Mesenchymal stem cell (in vitro differentiated cells and primary cell): ENCODE results near the gene IFT122.

Experiments
- DNase-seq: peaks from one replicate; pipeline ENCODE4 v3.0.0-alpha.2; 2013
- H2AFZ ChIP-seq: one replicate; pipeline ENCODE4 v1.6.1; 2013; ENCODE audit warnings: low read depth, mild to moderate bottlenecking, control low read depth, inconsistent platforms, low read length, moderate library complexity
- H2AK5ac ChIP-seq: 2 replicates; pipeline ENCODE4 v1.6.1; 2013; ENCODE audit warnings: low read length, moderate library complexity, mild to moderate bottlenecking, inconsistent platforms; ENCODE audit not compliant: severe bottlenecking
- H2BK120ac ChIP-seq: one replicate; pipeline ENCODE4 v1.6.1; 2013; ENCODE audit warnings: low read depth, mild to moderate bottlenecking, inconsistent platforms, low read length, moderate library complexity
- H2BK12ac ChIP-seq, 2 experiments: one replicate each; pipeline ENCODE4 v1.6.1; 2013; ENCODE audit warnings: inconsistent platforms in 2 of 2, low read length in 2 of 2, mild to moderate bottlenecking in 2 of 2, moderate library complexity in 2 of 2, control low read depth in 1 of 2
- H2BK15ac ChIP-seq: one replicate; pipeline ENCODE4 v1.6.1; 2013; ENCODE audit warnings: mild to moderate bottlenecking, low read depth, inconsistent platforms; ENCODE audit not compliant: poor library complexity, severe bottlenecking
- H2BK5ac ChIP-seq: 2 replicates; pipeline ENCODE4 v1.6.1; 2013; ENCODE audit warnings: low read depth, mild to moderate bottlenecking, low read length, control low read depth, inconsistent platforms; ENCODE audit not compliant: poor library complexity, severe bottlenecking
- H3K14ac ChIP-seq, 2 experiments: one replicate each; pipeline ENCODE4 v1.6.1; 2013; ENCODE audit warnings: inconsistent platforms in 2 of 2, low read length in 2 of 2, control low read depth in 1 of 2, mild to moderate bottlenecking in 1 of 2, moderate library complexity in 1 of 2
- H3K18ac ChIP-seq, 2 experiments: one replicate each; pipeline ENCODE4 v1.6.1; 2013; ENCODE audit warnings: inconsistent platforms in 2 of 2, low read length in 2 of 2, control low read depth in 1 of 2, low read depth in 1 of 2, mild to moderate bottlenecking in 1 of 2
- H3K23ac ChIP-seq, 2 experiments: one replicate each; pipeline ENCODE4 v1.6.1; 2013; ENCODE audit warnings: inconsistent platforms in 2 of 2, low read length in 2 of 2, mild to moderate bottlenecking in 2 of 2, moderate library complexity in 2 of 2, control low read depth in 1 of 2
- H3K27ac ChIP-seq: 2 replicates; pipeline ENCODE4 v1.5.1; 2013; ENCODE audit warnings: mild to moderate bottlenecking, moderate library complexity, low read length, control low read depth, inconsistent platforms; ENCODE audit not compliant: poor library complexity, severe bottlenecking
- H3K27me3 ChIP-seq, 2 experiments: 2 replicates each; pipeline versions ENCODE4 v1.6.1 to v1.7.0; 2013; ENCODE audit warnings: low read length in 2 of 2, mild to moderate bottlenecking in 2 of 2, moderate library complexity in 2 of 2, control low read depth in 1 of 2, inconsistent platforms in 1 of 2; ENCODE audit not compliant: control insufficient read depth in 1 of 2, insufficient read depth in 1 of 2
- H3K36me3 ChIP-seq, 2 experiments: 2 replicates each; pipeline versions ENCODE4 v1.6.1 to v1.7.0; 2013; ENCODE audit warnings: low read length in 2 of 2, control low read depth in 1 of 2, inconsistent platforms in 1 of 2, low read depth in 1 of 2, mild to moderate bottlenecking in 1 of 2; ENCODE audit not compliant: insufficient read depth in 2 of 2, control insufficient read depth in 1 of 2
- H3K4ac ChIP-seq, 2 experiments: one replicate each; pipeline ENCODE4 v1.6.1; 2013; ENCODE audit warnings: inconsistent platforms in 2 of 2, low read length in 2 of 2, mild to moderate bottlenecking in 2 of 2, moderate library complexity in 2 of 2, control low read depth in 1 of 2, low read depth in 1 of 2
- H3K4me1 ChIP-seq: 2 replicates; pipeline ENCODE4 v1.6.1; 2013; ENCODE audit warnings: low read depth, low read length, control low read depth; ENCODE audit not compliant: control insufficient read depth, insufficient read depth
- H3K4me2 ChIP-seq: 2 replicates; pipeline ENCODE4 v1.6.1; 2013; ENCODE audit warnings: low read length, mild to moderate bottlenecking, inconsistent platforms; ENCODE audit not compliant: poor library complexity, severe bottlenecking
- H3K4me3 ChIP-seq, 2 experiments: 2 replicates each; pipeline versions ENCODE4 v1.5.1 to v1.7.0; 2013; ENCODE audit warnings: low read length in 2 of 2, mild to moderate bottlenecking in 2 of 2, control low read depth in 1 of 2, low read depth in 1 of 2; ENCODE audit not compliant: insufficient read depth in 1 of 2
- H3K79me1 ChIP-seq: replicated peaks from 2 replicates; pipeline ENCODE4 v1.6.1; 2013; ENCODE audit warnings: mild to moderate bottlenecking, control low read depth, low read length, inconsistent platforms; ENCODE audit not compliant: poor library complexity, severe bottlenecking
- H3K9ac ChIP-seq: 2 replicates; pipeline ENCODE4 v1.7.0; 2013; ENCODE audit warnings: mild to moderate bottlenecking, low read length, moderate library complexity
- H3K9me3 ChIP-seq: 2 replicates; pipeline ENCODE4 v1.7.0; 2013; ENCODE audit warnings: mild to moderate bottlenecking, low read length; ENCODE audit not compliant: control insufficient read depth
- H4K8ac ChIP-seq: one replicate; pipeline ENCODE4 v1.6.1; 2013; ENCODE audit warnings: inconsistent platforms, mild to moderate bottlenecking, low read length, moderate library complexity
- H4K91ac ChIP-seq: one replicate; pipeline ENCODE4 v1.6.1; 2013; ENCODE audit warnings: mild to moderate bottlenecking, low read length, inconsistent platforms
- WGBS: methylation state at CpG from one replicate; pipeline ENCODE4 v1.1.7; 2013; ENCODE audit warnings: mixed read lengths; 5-methylcytosine and 5-hydroxymethylcytosine counted together

IFT122 gene

GRCh38 chr3:129402210-129402609 lies 37.8 kb upstream of the IFT122 start:
- H3K9me3 ChIP-seq, result no peaks in the 10 kb centered on the region
- H2BK15ac ChIP-seq, result no peak overlapping the region
- no peak overlapping the region for H3K4me3 ChIP-seq
- H4K8ac ChIP-seq, result no peak overlapping the region
- H3K14ac ChIP-seq, result no peak overlapping the region
- WGBS, result 78% methylated on average over 7 of the region's 7 CpGs
- H4K91ac ChIP-seq, result peak overlapping the region; percentile 28
- no peak overlapping the region for H3K27ac ChIP-seq
- no peak overlapping the region for H2BK120ac ChIP-seq
- DNase-seq, result no peak
- no peak overlapping the region for H2BK5ac ChIP-seq
- H2AFZ ChIP-seq, result no peak overlapping the region
- H3K4me1 ChIP-seq, result no peaks in the 10 kb centered on the region
- no peak overlapping the region for H3K4me2 ChIP-seq
- H2AK5ac ChIP-seq, result no peak overlapping the region
- H2BK12ac ChIP-seq, result no peak overlapping the region
- peaks cover 0 to 3% of the 10 kb centered on the region in 2 experiments for H3K36me3 ChIP-seq
- H3K4ac ChIP-seq, result no peak overlapping the region
- H3K23ac ChIP-seq, result no peak overlapping the region
- H3K27me3 ChIP-seq, result no peaks in the 10 kb centered on the region
- H3K9ac ChIP-seq, result no peak overlapping the region
- H3K18ac ChIP-seq, result no peak overlapping the region
- no peaks in the 10 kb centered on the region for H3K79me1 ChIP-seq

DNA sequence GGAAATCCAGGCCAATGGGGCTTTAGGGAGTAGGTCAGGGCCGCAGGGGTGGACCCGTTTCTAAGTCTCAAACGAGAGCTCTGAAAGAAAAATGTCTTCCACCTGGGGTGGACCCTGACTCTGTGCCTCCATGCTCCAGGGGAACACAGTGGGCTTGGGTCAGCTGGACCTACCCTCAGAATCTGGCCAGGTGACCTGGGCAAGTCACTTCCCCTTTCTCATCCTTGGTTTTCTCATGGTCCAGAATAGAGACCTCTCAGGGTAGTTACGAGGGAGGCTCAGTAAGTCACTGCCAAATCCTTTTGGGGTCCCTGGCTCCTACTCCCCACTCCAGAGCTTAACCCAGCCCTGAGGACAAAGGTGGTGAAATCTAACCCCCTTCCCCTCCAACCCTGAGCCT lies 37.4 kb upstream of the IFT122 start:
- Histone ChIP-seq H2BK5ac (no peak overlapping the region), H3K27me3 (no peaks in the 10 kb centered on the region), H4K8ac (no peak overlapping the region), H3K36me3 (peaks cover 0 to under 1% of the 10 kb centered on the region in 2 experiments), H2BK15ac (no peak overlapping the region), H2BK12ac (no peak overlapping the region), H3K14ac (no peak overlapping the region), H3K4me1 (no peaks in the 10 kb centered on the region), H2AFZ (no peak overlapping the region), H3K9ac (no peak overlapping the region), H4K91ac (no peak overlapping the region), H3K4me3 (no peak overlapping the region), H3K4ac (no peak overlapping the region), H3K9me3 (no peaks in the 10 kb centered on the region), H3K79me1 (no peaks in the 10 kb centered on the region), H3K27ac (no peak overlapping the region), H2BK120ac (peak overlapping the region; percentile 39), H3K4me2 (no peak overlapping the region), H3K18ac (no peak overlapping the region), H3K23ac (no peak overlapping the region), H2AK5ac (no peak overlapping the region)
- DNase-seq, result no peak
- WGBS, result 93% methylated on average over 4 of the region's 4 CpGs

DNA sequence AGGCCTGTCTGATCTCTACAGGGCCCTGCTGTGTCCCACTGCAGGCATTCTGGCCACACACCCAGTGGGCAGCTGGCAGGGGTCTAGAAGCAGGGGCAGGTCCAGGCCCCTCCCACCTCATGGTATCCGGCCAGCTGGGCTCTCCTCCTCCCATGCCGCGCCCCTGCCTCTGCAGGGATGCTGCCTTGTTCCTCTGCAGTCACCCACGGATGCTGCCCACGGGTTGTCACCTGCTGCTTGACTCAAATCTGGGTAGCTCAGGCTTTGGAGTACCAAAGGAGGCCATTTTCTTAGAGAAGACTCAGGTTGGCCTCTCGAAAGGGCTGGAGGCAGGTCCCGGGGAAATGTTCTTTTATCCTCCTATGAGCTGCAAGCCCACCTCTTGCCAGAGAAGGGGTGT lies 36.6 kb upstream of the IFT122 start:
- no peak overlapping the region for H2BK120ac ChIP-seq
- no peak overlapping the region for H3K4me2 ChIP-seq
- H2BK5ac ChIP-seq, result no peak overlapping the region
- no peak overlapping the region for H3K9ac ChIP-seq
- H4K8ac ChIP-seq, result no peak overlapping the region
- no peak overlapping the region for H3K18ac ChIP-seq
- H3K4me3 ChIP-seq, result no peak overlapping the region
- no peaks in the 10 kb centered on the region for H3K9me3 ChIP-seq
- H2BK15ac ChIP-seq, result no peak overlapping the region
- no peaks in the 10 kb centered on the region for H3K27me3 ChIP-seq
- H3K79me1 ChIP-seq, result no peaks in the 10 kb centered on the region
- peak overlapping the region in 1 of 2 experiments; percentile 17 for H3K4ac ChIP-seq
- H2AFZ ChIP-seq, result no peak overlapping the region
- no peak overlapping the region for H2AK5ac ChIP-seq
- H3K27ac ChIP-seq, result no peak overlapping the region
- H4K91ac ChIP-seq, result no peak overlapping the region
- no peak for DNase-seq
- WGBS, result 92% methylated on average over 7 of the region's 7 CpGs
- H3K23ac ChIP-seq, result no peak overlapping the region
- H3K14ac ChIP-seq, result no peak overlapping the region
- H3K36me3 ChIP-seq, result no peaks in the 10 kb centered on the region
- H2BK12ac ChIP-seq, result peak overlapping the region in 1 of 2 experiments; percentile 7
- no peaks in the 10 kb centered on the region for H3K4me1 ChIP-seq

DNA sequence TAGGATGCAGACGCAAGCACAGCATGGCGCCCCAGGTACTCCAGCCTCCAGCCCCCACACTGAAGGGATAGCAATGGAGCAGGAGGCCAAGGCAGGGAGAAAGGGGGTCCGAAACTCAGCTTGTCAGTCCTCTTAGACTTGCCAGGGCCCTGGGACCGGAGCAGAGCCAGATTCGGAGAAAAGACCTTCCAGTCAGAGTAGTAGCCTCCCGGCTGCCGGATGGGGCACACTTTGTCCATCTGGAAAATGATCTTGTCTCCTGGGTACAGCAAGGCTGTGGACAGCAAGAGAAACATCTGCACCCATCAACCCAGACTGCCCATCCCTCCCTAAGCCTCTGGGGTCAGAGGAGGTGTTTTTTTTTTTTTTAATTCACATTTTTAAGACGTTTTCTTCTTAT lies 35.9 kb upstream of the IFT122 start:
- WGBS, result 85% methylated on average over 7 of the region's 8 CpGs
- DNase-seq, result no peak
- no peaks in the 10 kb centered on the region for H3K4me1 ChIP-seq

More for the DNA sequence above, 35.9 kb upstream of the IFT122 start:
- no peak overlapping the region for H2BK120ac ChIP-seq
- no peak overlapping the region for H3K14ac ChIP-seq
- no peak overlapping the region for H2BK12ac ChIP-seq
- H3K4ac ChIP-seq, result no peak overlapping the region
- no peak overlapping the region for H3K9ac ChIP-seq
- no peak overlapping the region for H2BK5ac ChIP-seq
- H4K91ac ChIP-seq, result no peak overlapping the region
- no peak overlapping the region for H4K8ac ChIP-seq
- H3K23ac ChIP-seq, result no peak overlapping the region
- H3K27ac ChIP-seq, result no peak overlapping the region
- H3K79me1 ChIP-seq, result no peaks in the 10 kb centered on the region
- H3K18ac ChIP-seq, result no peak overlapping the region
- no peak overlapping the region for H2AK5ac ChIP-seq
- H2AFZ ChIP-seq, result no peak overlapping the region
- H3K9me3 ChIP-seq, result no peaks in the 10 kb centered on the region
- H3K4me3 ChIP-seq, result no peak overlapping the region
- H3K27me3 ChIP-seq, result no peaks in the 10 kb centered on the region
- H2BK15ac ChIP-seq, result no peak overlapping the region
- no peaks in the 10 kb centered on the region for H3K36me3 ChIP-seq
- H3K4me2 ChIP-seq, result no peak overlapping the region
